ENCODE results near the gene SORCS2. TPM values are rescaled to one million over a fixed set of nuclear protein-coding genes. Genes with fewer than 3 reads are reported as not detected.

SORCS2 gene
- total RNA-seq, 2 donors from 2014 or later = 0.05 to 0.07 TPM

DNA sequence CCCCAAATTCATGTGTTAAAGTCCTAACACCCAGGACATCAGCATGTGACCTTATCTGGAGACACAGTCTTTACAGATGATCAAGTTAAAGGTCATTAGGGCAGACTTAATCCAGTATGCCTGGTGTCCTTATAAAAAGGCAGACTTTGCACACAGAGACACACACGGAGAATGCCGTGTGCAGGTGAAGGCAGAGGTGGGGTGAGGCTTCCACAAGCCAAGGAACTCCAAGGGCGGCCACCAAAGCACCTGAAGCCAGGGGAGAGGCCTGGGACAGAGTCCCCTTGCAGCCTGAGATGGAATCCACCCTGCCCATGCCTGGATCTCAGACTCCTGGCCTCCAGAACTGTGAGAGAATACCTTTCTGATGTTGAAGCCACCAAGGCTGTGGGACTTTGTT lies 26.1 kb upstream of the SORCS2 start:
- no peaks in the 10 kb centered on the region for H3K36me3 Mint-ChIP-seq (ENCODE audit: insufficient read depth in 2 of 2)
- H3K4me3 Mint-ChIP-seq = no peak overlapping the region
- no peak for DNase-seq
- ATAC-seq (replicated peaks in 1 of 2) = no peak
- no peaks in the 10 kb centered on the region for H3K4me1 Mint-ChIP-seq (ENCODE audit: low read depth)
- no peak overlapping the region for H3K27ac Mint-ChIP-seq
- no peaks in the 10 kb centered on the region for H3K9me3 Mint-ChIP-seq
- H3K27me3 Mint-ChIP-seq (ENCODE audit: low read depth) = peaks cover 14% of the 10 kb centered on the region

DNA sequence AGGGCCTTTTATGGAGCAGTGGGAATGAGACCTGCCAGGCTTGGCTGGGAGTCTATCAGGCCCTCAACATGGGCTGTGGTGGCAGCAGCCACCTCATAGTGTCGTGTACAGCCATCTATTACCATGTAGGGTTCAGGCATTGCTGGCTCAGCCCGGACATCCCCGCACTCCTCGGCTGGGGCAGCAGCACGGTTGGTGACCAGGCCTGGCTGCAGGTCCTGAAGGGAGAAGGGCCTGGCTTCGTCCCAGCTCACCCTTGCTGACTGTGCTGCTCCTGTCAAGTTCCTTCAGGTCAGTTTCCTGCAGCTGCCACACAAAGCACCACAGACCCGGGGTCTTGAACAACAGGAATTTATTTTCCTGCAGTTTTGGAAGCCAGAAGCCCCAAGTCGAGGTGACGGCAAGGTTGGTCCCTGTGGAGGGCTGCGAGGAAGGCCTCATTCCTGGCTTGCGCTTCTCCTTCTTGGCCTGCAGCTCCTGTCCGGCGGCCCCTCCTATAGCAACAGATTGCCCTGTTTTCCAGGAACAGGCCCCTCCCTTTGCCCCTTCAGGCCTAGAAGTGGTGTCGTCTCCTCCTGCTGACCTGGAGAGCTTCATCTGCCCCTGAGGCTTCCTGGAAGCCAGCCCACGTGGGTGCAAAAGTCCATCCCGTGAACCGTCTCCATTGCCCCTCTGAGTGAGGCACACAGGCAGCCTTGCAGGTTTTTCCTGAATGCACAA lies 25.2 kb upstream of the SORCS2 start:
- Mint-ChIP-seq H3K4me3 (no peak overlapping the region), H3K27ac (no peak overlapping the region), H3K36me3 (ENCODE audit: insufficient read depth in 2 of 2) (no peaks in the 10 kb centered on the region), H3K27me3 (ENCODE audit: low read depth) (peaks cover 23% of the 10 kb centered on the region), H3K4me1 (ENCODE audit: low read depth) (no peaks in the 10 kb centered on the region), H3K9me3 (no peaks in the 10 kb centered on the region)
- no peak for DNase-seq
- ATAC-seq (replicated peaks in 1 of 2) = no peak

GRCh38 chr4:7167706-7168105 lies 24.6 kb upstream of the SORCS2 start:
- no peak for DNase-seq
- Mint-ChIP-seq H3K27me3 (ENCODE audit: low read depth) (peaks cover 27% of the 10 kb centered on the region), H3K27ac (no peak overlapping the region), H3K36me3 (ENCODE audit: insufficient read depth in 2 of 2) (no peaks in the 10 kb centered on the region), H3K4me3 (no peak overlapping the region), H3K9me3 (no peaks in the 10 kb centered on the region), H3K4me1 (ENCODE audit: low read depth) (no peaks in the 10 kb centered on the region)
- no peak for ATAC-seq (replicated peaks in 1 of 2)

GRCh38 chr4:7168106-7168505 lies 24.2 kb upstream of the SORCS2 start:
- Mint-ChIP-seq H3K4me1 (ENCODE audit: low read depth) (no peaks in the 10 kb centered on the region), H3K9me3 (no peaks in the 10 kb centered on the region), H3K27me3 (ENCODE audit: low read depth) (peaks cover 26% of the 10 kb centered on the region), H3K27ac (no peak overlapping the region), H3K4me3 (no peak overlapping the region), H3K36me3 (ENCODE audit: insufficient read depth in 2 of 2) (no peaks in the 10 kb centered on the region)
- DNase-seq = no peak
- no peak for ATAC-seq (replicated peaks in 1 of 2)

DNA sequence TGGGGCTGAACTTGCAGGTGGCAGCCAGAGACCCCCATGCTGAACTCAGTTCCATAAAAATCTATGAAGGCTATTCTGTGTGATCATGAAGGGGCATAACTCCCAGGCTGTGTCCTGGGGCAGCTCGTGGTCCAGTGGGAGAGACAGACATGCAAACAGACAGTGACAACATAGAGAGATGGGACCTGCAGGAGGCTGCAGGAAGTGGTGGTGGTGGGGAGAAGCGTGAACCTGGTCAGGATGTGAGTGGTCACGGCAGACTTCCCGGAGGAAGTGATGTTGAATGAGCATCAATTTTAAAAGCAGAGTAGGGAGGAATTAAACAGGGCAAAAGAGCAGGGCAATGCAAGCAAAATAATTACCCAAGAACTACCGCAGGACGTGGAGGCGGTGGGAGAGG lies 23.2 kb upstream of the SORCS2 start:
- DNase-seq = no peak
- no peak for ATAC-seq (replicated peaks in 1 of 2)
- H3K27me3 Mint-ChIP-seq (ENCODE audit: low read depth) = peaks cover 20% of the 10 kb centered on the region
- H3K27ac Mint-ChIP-seq = no peak overlapping the region
- H3K4me1 Mint-ChIP-seq (ENCODE audit: low read depth) = no peaks in the 10 kb centered on the region
- H3K36me3 Mint-ChIP-seq (ENCODE audit: insufficient read depth in 2 of 2) = no peaks in the 10 kb centered on the region
- H3K4me3 Mint-ChIP-seq = no peak overlapping the region
- H3K9me3 Mint-ChIP-seq = no peaks in the 10 kb centered on the region

DNA sequence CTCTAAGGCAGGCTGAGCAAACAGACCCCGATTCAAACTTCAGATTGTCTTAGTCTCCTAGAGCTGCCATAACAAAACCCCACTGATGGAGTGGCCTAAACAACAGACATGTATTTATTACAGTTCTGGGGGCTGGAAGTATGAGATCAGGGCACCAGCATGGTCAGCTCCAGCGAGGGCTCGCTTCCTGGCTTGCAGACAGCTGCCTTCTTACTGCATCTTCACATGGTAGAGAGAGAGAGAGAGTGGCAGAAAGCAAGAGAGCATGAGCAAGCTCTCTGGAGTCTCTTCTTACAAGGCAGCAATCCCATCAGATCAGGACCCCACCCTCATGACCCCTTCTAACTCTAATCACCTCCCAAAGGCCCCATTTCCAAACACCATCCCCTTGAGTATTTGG lies 22.3 kb upstream of the SORCS2 start:
- no peaks in the 10 kb centered on the region for H3K4me1 Mint-ChIP-seq (ENCODE audit: low read depth)
- H3K27ac Mint-ChIP-seq = no peak overlapping the region
- no peak for DNase-seq
- no peaks in the 10 kb centered on the region for H3K36me3 Mint-ChIP-seq (ENCODE audit: insufficient read depth in 2 of 2)
- H3K27me3 Mint-ChIP-seq (ENCODE audit: low read depth) = peaks cover 20% of the 10 kb centered on the region
- no peak overlapping the region for H3K4me3 Mint-ChIP-seq
- H3K9me3 Mint-ChIP-seq = no peaks in the 10 kb centered on the region
- no peak for ATAC-seq (replicated peaks in 1 of 2)

DNA sequence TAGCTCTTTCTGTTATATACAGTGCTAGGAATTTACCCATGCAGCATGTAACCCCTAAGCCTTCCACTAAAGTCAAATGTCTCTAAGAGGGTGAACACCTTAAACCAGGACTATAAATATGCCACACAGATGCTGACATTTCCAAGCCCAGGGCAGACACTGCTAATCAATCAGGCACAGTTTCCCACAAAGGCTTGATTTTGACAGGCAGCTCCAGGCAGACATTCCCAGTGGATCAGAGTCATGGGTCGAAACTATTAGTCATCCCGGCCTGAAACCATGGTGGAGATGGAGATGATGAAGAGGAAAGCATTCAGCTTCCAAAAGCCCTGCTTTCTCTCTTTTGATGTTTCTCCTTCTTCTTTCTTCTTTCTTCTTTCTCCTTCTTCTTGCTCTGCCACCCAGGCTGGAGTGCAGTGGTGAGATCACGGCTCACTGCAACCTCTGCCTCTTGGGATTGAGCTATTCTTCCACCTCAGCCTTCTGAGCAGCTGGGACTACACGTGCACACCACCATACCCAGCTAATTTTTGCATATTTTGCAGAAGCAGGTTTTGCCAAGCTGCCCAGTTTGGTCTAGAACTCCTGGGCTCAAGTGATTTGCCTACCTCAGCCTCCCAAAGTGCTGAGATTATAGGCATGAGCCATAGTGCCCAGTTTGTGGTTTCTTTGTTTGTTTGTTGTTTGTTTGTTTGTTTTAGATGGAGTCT lies 21.0 kb upstream of the SORCS2 start:
- Mint-ChIP-seq H3K9me3 (no peaks in the 10 kb centered on the region), H3K4me3 (no peak overlapping the region), H3K27me3 (ENCODE audit: low read depth) (peaks cover 20% of the 10 kb centered on the region)

DNA sequence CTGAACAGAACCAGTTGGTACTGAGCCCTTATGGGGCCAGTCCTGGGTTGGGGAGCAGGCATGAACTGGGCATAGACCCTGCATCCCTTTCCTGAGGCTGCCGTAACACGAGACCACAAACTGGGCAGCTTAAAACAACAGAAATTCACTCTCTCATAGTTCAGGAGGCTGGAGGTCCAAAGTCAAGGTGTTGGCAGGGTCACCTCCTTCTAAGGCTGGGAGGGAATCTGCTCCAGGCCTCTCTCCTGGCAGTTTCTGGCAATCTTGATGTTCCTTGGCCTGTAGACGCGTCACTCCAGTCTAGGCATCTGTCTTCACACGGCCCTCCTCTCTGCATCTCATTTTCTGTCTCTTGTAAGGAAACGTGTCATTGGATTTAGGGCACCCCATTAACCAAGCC lies 19.8 kb upstream of the SORCS2 start:
- Mint-ChIP-seq H3K4me1 (ENCODE audit: low read depth) (no peaks in the 10 kb centered on the region), H3K9me3 (no peaks in the 10 kb centered on the region), H3K4me3 (no peak overlapping the region), H3K36me3 (ENCODE audit: insufficient read depth in 2 of 2) (no peaks in the 10 kb centered on the region), H3K27me3 (ENCODE audit: low read depth) (peaks cover 20% of the 10 kb centered on the region), H3K27ac (no peak overlapping the region)
- ATAC-seq (replicated peaks in 1 of 2) (no peak), DNase-seq (no peak)

More for the DNA sequence above, 21.0 kb upstream of the SORCS2 start:
- H3K36me3 Mint-ChIP-seq (ENCODE audit: insufficient read depth in 2 of 2) = no peaks in the 10 kb centered on the region
- DNase-seq (no peak), ATAC-seq (replicated peaks in 1 of 2) (no peak)
- H3K27ac Mint-ChIP-seq = no peak overlapping the region
- no peaks in the 10 kb centered on the region for H3K4me1 Mint-ChIP-seq (ENCODE audit: low read depth)

- Mint-ChIP-seq H3K4me3 (no peak overlapping the region), H3K4me1 (ENCODE audit: low read depth) (no peaks in the 10 kb centered on the region), H3K27me3 (ENCODE audit: low read depth) (peaks cover 20% of the 10 kb centered on the region), H3K9me3 (no peaks in the 10 kb centered on the region), H3K36me3 (ENCODE audit: insufficient read depth in 2 of 2) (no peaks in the 10 kb centered on the region), H3K27ac (no peak overlapping the region)
- DNase-seq (no peak), ATAC-seq (replicated peaks in 1 of 2) (no peak)
Observed at GRCh38 chr4:7172946-7173345, 19.4 kb upstream of the SORCS2 start.

DNA sequence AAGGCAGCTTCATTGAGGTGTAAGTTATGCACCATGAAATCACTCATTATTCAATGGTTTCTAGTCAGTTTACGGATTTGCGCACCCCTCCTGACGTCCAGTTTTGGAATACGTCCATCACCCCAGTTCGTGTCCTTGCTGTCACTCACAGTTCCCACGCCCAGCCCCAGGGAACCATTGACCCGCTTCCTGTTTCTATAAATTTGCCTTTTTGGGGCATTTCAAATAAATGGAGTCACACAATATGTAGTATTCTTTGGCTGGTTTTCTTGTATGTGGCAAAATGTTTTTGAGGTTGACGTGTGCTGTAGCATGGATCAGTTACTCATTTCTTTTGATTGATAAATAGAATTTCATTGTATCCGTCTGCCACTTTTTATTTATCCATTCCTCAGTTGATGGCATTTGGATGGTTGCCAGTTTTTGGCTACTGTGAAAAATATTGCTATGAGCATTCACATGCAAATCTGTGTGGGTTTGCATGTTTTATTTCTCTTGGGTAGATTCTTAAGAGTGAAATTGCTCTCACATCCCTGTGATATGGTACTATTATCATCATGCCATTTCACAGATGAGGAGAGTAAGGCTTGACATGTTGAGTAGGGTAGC lies 18.4 kb upstream of the SORCS2 start:
- Mint-ChIP-seq H3K4me1 (ENCODE audit: low read depth) (no peaks in the 10 kb centered on the region), H3K27ac (no peak overlapping the region), H3K4me3 (no peak overlapping the region), H3K36me3 (ENCODE audit: insufficient read depth in 2 of 2) (no peaks in the 10 kb centered on the region), H3K9me3 (no peaks in the 10 kb centered on the region), H3K27me3 (ENCODE audit: low read depth) (peaks cover 18% of the 10 kb centered on the region)
- ATAC-seq (replicated peaks in 1 of 2) = no peak
- DNase-seq = no peak

GRCh38 chr4:7179158-7179557 lies 13.2 kb upstream of the SORCS2 start:
- peaks cover 14% of the 10 kb centered on the region for H3K4me1 Mint-ChIP-seq (ENCODE audit: low read depth)
- H3K4me3 Mint-ChIP-seq = no peak overlapping the region
- ATAC-seq (replicated peaks in 1 of 2) = no peak
- H3K36me3 Mint-ChIP-seq (ENCODE audit: insufficient read depth in 2 of 2) = peaks cover 9 to 10% of the 10 kb centered on the region in 2 donors
- no peaks in the 10 kb centered on the region for H3K27me3 Mint-ChIP-seq (ENCODE audit: low read depth)
- DNase-seq = no peak
- peaks cover 11 to 13% of the 10 kb centered on the region in 2 donors for H3K9me3 Mint-ChIP-seq
- H3K27ac Mint-ChIP-seq = no peak overlapping the region

DNA sequence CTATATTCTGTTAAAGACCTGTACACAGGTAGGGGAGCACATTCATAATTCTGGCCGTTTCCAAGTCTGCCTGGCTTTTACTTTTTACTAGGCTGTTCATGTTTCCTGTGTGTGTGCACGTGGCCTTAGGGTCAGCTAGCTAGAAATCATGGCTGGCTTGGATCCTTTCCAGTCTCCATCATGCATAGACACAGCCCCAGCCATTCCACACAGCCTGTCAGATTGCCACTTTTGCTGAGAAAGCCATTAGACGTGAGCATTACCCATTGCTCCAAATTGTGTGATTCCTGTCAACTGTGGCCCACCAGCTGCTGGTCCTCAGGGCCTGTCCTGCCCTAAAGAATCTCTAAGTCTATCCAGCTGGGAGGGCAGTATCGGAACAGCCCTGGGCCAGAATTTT lies 11.4 kb upstream of the SORCS2 start:
- Mint-ChIP-seq H3K36me3 (ENCODE audit: insufficient read depth in 2 of 2) (peaks cover 9 to 10% of the 10 kb centered on the region in 2 donors), H3K4me3 (no peak overlapping the region), H3K4me1 (ENCODE audit: low read depth) (peaks cover 14% of the 10 kb centered on the region), H3K27ac (no peak overlapping the region), H3K27me3 (ENCODE audit: low read depth) (no peaks in the 10 kb centered on the region), H3K9me3 (peaks cover 11 to 13% of the 10 kb centered on the region in 2 donors)
- ATAC-seq (replicated peaks in 1 of 2) = no peak
- no peak for DNase-seq

- peaks cover 11 to 13% of the 10 kb centered on the region in 2 donors for H3K9me3 Mint-ChIP-seq
Observed at GRCh38 chr4:7182616-7183015, 9.7 kb upstream of the SORCS2 start.

More at GRCh38 chr4:7182616-7183015, 9.7 kb upstream of the SORCS2 start:
- Mint-ChIP-seq H3K4me1 (ENCODE audit: low read depth) (peaks cover 14% of the 10 kb centered on the region), H3K27me3 (ENCODE audit: low read depth) (peaks cover 14% of the 10 kb centered on the region), H3K4me3 (peak overlapping the region; percentile 35 to 47), H3K27ac (no peak overlapping the region), H3K36me3 (ENCODE audit: insufficient read depth in 2 of 2) (peaks cover 9 to 10% of the 10 kb centered on the region in 2 donors)
- no peak for ATAC-seq (replicated peaks in 1 of 2)
- no peak for DNase-seq

Measured in activated T-cell treated with anti-CD3 and anti-CD28 coated beads, Interleukin-2, amount 50 U/mL, for 72 hours (primary cell).